GM23338 (cell line): Measurements from ENCODE around the gene BAG5. TPM values are rescaled to one million over a fixed set of nuclear protein-coding genes. Genes with fewer than 3 reads are reported as not detected.

ENCODE experiments used
- ATAC-seq: fragments of 200-7000 bp; cut with Tn5 transposase; 3 replicates; pipeline ENCODE4 v1.9.1; 2020
- DNase-seq: peaks from one replicate; pipeline ENCODE4 v3.0.0-alpha.2; 2015; ENCODE audit warnings: low spot score
- H2AFZ ChIP-seq: fragments of 200-600 bp; sonication (generic); 2 replicates; pipeline ENCODE4 v1.8.0; 2016; ENCODE audit warnings: antibody characterized with exemption, mild to moderate bottlenecking, moderate library complexity
- H3F3A ChIP-seq: fragments of 200-600 bp; sonication (generic); replicated peaks from 2 replicates; pipeline ENCODE4 v1.8.0; 2017; ENCODE audit warnings: antibody characterized with exemption, mixed run types, low read depth
- H3K27ac ChIP-seq: fragments of 200-600 bp; sonication (generic); 2 replicates; pipeline ENCODE4 v1.6.1; 2016; ENCODE audit warnings: low read depth
- H3K27me3 ChIP-seq: fragments of 200-600 bp; sonication (generic); 2 replicates; pipeline ENCODE4 v1.8.0; 2016; ENCODE audit warnings: mild to moderate bottlenecking, mixed run types, moderate library complexity; ENCODE audit not compliant: insufficient read depth
- H3K36me3 ChIP-seq: fragments of 200-600 bp; sonication (generic); 2 replicates; pipeline ENCODE4 v1.8.0; 2016; ENCODE audit warnings: mild to moderate bottlenecking; ENCODE audit not compliant: insufficient read depth
- H3K4me1 ChIP-seq: fragments of 200-600 bp; sonication (generic); 2 replicates; pipeline ENCODE4 v1.8.0; 2016; ENCODE audit warnings: mild to moderate bottlenecking, moderate library complexity; ENCODE audit not compliant: insufficient read depth
- H3K4me2 ChIP-seq: fragments of 200-600 bp; sonication (generic); 2 replicates; pipeline ENCODE4 v1.7.1; 2017; ENCODE audit warnings: mixed run types
- H3K4me3 ChIP-seq: fragments of 200-600 bp; sonication (generic); 2 replicates; pipeline ENCODE4 v1.6.1; 2016; ENCODE audit warnings: mixed run types
- H3K79me2 ChIP-seq: fragments of 200-600 bp; sonication (generic); replicated peaks from 2 replicates; pipeline ENCODE4 v1.8.0; 2017; ENCODE audit warnings: mild to moderate bottlenecking; ENCODE audit not compliant: insufficient read depth
- H3K9me2 ChIP-seq: fragments of 200-600 bp; sonication (generic); 2 replicates; pipeline ENCODE4 v1.8.0; 2017; ENCODE audit not compliant: insufficient read depth
- H4K20me1 ChIP-seq: fragments of 200-600 bp; sonication (generic); replicated peaks from 2 replicates; pipeline ENCODE4 v1.8.0; 2017; ENCODE audit warnings: mild to moderate bottlenecking; ENCODE audit not compliant: insufficient read depth
- H3K27ac Mint-ChIP-seq: 2 replicates; pipeline ENCODE4 v1.8.0; 2020; ENCODE audit warnings: inconsistent platforms, mild to moderate bottlenecking, moderate library complexity, mixed read lengths
- H3K27me3 Mint-ChIP-seq: 3 replicates; pipeline ENCODE4 v1.8.0; 2022; ENCODE audit warnings: low read depth, mild to moderate bottlenecking, moderate library complexity, mixed read lengths, inconsistent platforms; ENCODE audit not compliant: insufficient read depth, poor library complexity
- H3K36me3 Mint-ChIP-seq: 3 replicates; pipeline ENCODE4 v1.8.0; 2021; ENCODE audit warnings: low read depth, mild to moderate bottlenecking, inconsistent platforms, moderate library complexity, mixed read lengths
- H3K4me1 Mint-ChIP-seq: 3 replicates; pipeline ENCODE4 v1.8.0; 2020; ENCODE audit warnings: mild to moderate bottlenecking, inconsistent platforms, mixed read lengths
- H3K4me3 Mint-ChIP-seq: 3 replicates; pipeline ENCODE4 v1.8.0; 2021; ENCODE audit warnings: moderate library complexity, mild to moderate bottlenecking, inconsistent platforms, mixed read lengths
- H3K9me3 Mint-ChIP-seq: 3 replicates; pipeline ENCODE4 v1.8.0; 2020; ENCODE audit warnings: moderate library complexity, mild to moderate bottlenecking, inconsistent platforms, mixed read lengths
- CREB1 ChIP-seq: fragments of 250-450 bp; sonication (Bioruptor Pico); IDR thresholded peaks from 2 replicates; pipeline ENCODE4 v1.5.0; 2020; ENCODE audit warnings: low read depth, mild to moderate bottlenecking, moderate library complexity
- CTCF ChIP-seq, 2 experiments: fragments of 200-600 bp in 1 of 2; sonication (generic) in 1 of 2; conservative IDR thresholded peaks; 2 replicates each; pipeline versions ENCODE4 v1.5.1 to v1.6.1; 2016 to 2017; ENCODE audit warnings: antibody characterized with exemption in 2 of 2, low read depth in 2 of 2, mild to moderate bottlenecking in 2 of 2, moderate library complexity in 1 of 2
- ETS1 ChIP-seq: IDR thresholded peaks from 2 replicates; pipeline ENCODE4 v1.6.1; 2016; ENCODE audit warnings: antibody characterized with exemption
- EZH2phosphoT487 ChIP-seq: fragments of 200-600 bp; sonication (generic); IDR thresholded peaks from one replicate; pipeline ENCODE4 v1.8.1; 2018; ENCODE audit warnings: antibody characterized with exemption; ENCODE audit not compliant: unreplicated experiment
- JUNB ChIP-seq: IDR thresholded peaks from one replicate; pipeline ENCODE4 v1.6.1; 2016; ENCODE audit warnings: antibody characterized with exemption; ENCODE audit not compliant: unreplicated experiment
- NANOG ChIP-seq: IDR thresholded peaks from 2 replicates; pipeline ENCODE4 v1.6.1; 2016; ENCODE audit warnings: antibody characterized with exemption, borderline replicate concordance
- REST ChIP-seq: IDR thresholded peaks from one replicate; pipeline ENCODE4 v1.6.1; 2018; ENCODE audit warnings: antibody characterized with exemption; ENCODE audit not compliant: unreplicated experiment
- ZNF331 ChIP-seq: fragments of 250-450 bp; sonication (Bioruptor Pico); IDR thresholded peaks from 2 replicates; pipeline ENCODE4 v1.5.0; 2020; ENCODE audit warnings: low read depth, mild to moderate bottlenecking, moderate library complexity
- ZNF462 ChIP-seq: fragments of 250-450 bp; sonication (Bioruptor Pico); IDR thresholded peaks from 2 replicates; pipeline ENCODE4 v1.5.0; 2020; ENCODE audit warnings: mild to moderate bottlenecking, moderate library complexity
- polyA plus RNA-seq: library from polyadenylated mRNA; unstranded; fragments of >200 nt; fragmentation: Nextera tagmentation; extraction: Ambion mirVana; gene quantifications from 2 replicates; pipeline ENCODE4 v1.2.1, GENCODE V29; 2016
- total RNA-seq: library from RNA; depleted of rRNA; stranded (reverse); fragments of >200 nt; shearing (Covaris generic); gene quantifications from 2 replicates; pipeline ENCODE4 v1.2.3, GENCODE V29; 2014

BAG5 gene
- total and polyA plus RNA-seq, 2 experiments from 2014 or later: 21.1 to 29.2 TPM

GRCh38 chr14:103558071-103558882, 4.2 kb downstream of the BAG5 start (continued):
- no peak for TF ChIP-seq CTCF (conservative IDR thresholded peaks at IDR 0.05; ENCODE audit: low read depth in 2 of 2)
- TF ChIP-seq JUNB: no peak
- no peak for TF ChIP-seq NANOG

- Mint-ChIP-seq H3K27me3 (peaks cover 6% of the 10 kb centered on the region), H3K4me3 (no peak overlapping the region), H3K27ac (no peak overlapping the region), H3K4me1 (peaks cover 17% of the 10 kb centered on the region), H3K36me3 (peaks cover 36% of the 10 kb centered on the region), H3K9me3 (no peaks in the 10 kb centered on the region)
- H3K27ac ChIP-seq: peak overlapping the region; percentile 45; the same call in 1 of the 2 replicates
- peaks cover 6% of the 10 kb centered on the region for H3K4me1 ChIP-seq
- peaks cover 15% of the 10 kb centered on the region; the same call in 1 of the 2 replicates for H3K36me3 ChIP-seq
- H3K79me2 ChIP-seq: peaks cover 54% of the 10 kb centered on the region
- no peaks in the 10 kb centered on the region for H3K27me3 ChIP-seq
- H3K4me2 ChIP-seq: no peak overlapping the region
- H2AFZ ChIP-seq: no peak overlapping the region
- H3F3A ChIP-seq: peaks cover 35% of the 10 kb centered on the region
- ATAC-seq (no peak), DNase-seq (no peak)
- H4K20me1 ChIP-seq: peaks cover 26% of the 10 kb centered on the region
- no peaks in the 10 kb centered on the region for H3K9me2 ChIP-seq
- H3K4me3 ChIP-seq: no peak overlapping the region
- TF ChIP-seq EZH2phosphoT487 (no peak), CREB1 (CRISPR knock-in tag) (no peak), REST (no peak), ETS1 (no peak), JUNB (no peak), ZNF462 (no peak), ZNF331 (no peak), NANOG (no peak)
Observed at GRCh38 chr14:103556946-103557758, 5.3 kb downstream of the BAG5 start.
